HepG2 (cell line): Measurements from ENCODE around the gene DRAXIN. TPM values are rescaled to one million over a fixed set of nuclear protein-coding genes. Genes with fewer than 3 reads are reported as not detected.

Source experiments
- ARID4A ChIP-seq: sonication (generic); formaldehyde crosslinking; IDR thresholded peaks from 2 replicates; pipeline ENCODE4 v1.5.0; 2020; ENCODE audit warnings: mild to moderate bottlenecking, missing genetic modification reagents, borderline replicate concordance
- ATM ChIP-seq: fragments of 450-650 bp; IDR thresholded peaks from 2 replicates; pipeline ENCODE4 v1.7.1; 2017; ENCODE audit warnings: mild to moderate bottlenecking, borderline replicate concordance
- CENPT ChIP-seq: sonication (generic); formaldehyde crosslinking; IDR thresholded peaks from 2 replicates; pipeline ENCODE4 v1.8.0; 2022; ENCODE audit warnings: low read depth, mild to moderate bottlenecking, moderate library complexity, missing genetic modification reagents
- HNF4A ChIP-seq: sonication (generic); formaldehyde crosslinking; IDR thresholded peaks from 2 replicates; pipeline ENCODE4 v1.4.0; 2020; ENCODE audit warnings: missing genetic modification reagents
- HNRNPLL ChIP-seq: fragments of 200-400 bp; formaldehyde crosslinking; IDR thresholded peaks from 2 replicates; pipeline ENCODE4 v1.6.1; 2017; ENCODE audit warnings: mild to moderate bottlenecking, low read depth, low read length; ENCODE audit not compliant: poor library complexity, severe bottlenecking
- IKZF4 ChIP-seq: sonication (generic); formaldehyde crosslinking; IDR thresholded peaks from 2 replicates; pipeline ENCODE4 v1.5.1; 2020; ENCODE audit warnings: borderline replicate concordance, mild to moderate bottlenecking, low read depth, missing genetic modification reagents; ENCODE audit errors: not compliant biosample characterization
- KMT2B ChIP-seq: IDR thresholded peaks from 2 replicates; pipeline ENCODE4 v1.6.1; 2016; ENCODE audit warnings: missing genetic modification reagents, missing compliant biosample characterization
- MNT ChIP-seq: fragments of 450-650 bp; IDR thresholded peaks from 2 replicates; pipeline ENCODE4 v1.6.1; 2016
- MYPOP ChIP-seq: sonication (generic); formaldehyde crosslinking; IDR thresholded peaks from 2 replicates; pipeline ENCODE4 v1.8.1; 2023; ENCODE audit warnings: mild to moderate bottlenecking, moderate library complexity, missing genetic modification reagents
- NCOA5 ChIP-seq: sonication (generic); formaldehyde crosslinking; IDR thresholded peaks from 2 replicates; pipeline ENCODE4 v1.4.0; 2020; ENCODE audit warnings: missing genetic modification reagents
- SATB2 ChIP-seq: sonication (generic); formaldehyde crosslinking; IDR thresholded peaks from 2 replicates; pipeline ENCODE4 v1.5.0; 2020; ENCODE audit warnings: missing genetic modification reagents
- SMAD1 ChIP-seq: sonication (generic); formaldehyde crosslinking; IDR thresholded peaks from 2 replicates; pipeline ENCODE4 v1.4.0; 2020; ENCODE audit warnings: missing genetic modification reagents, low read depth, mild to moderate bottlenecking, borderline replicate concordance
- TFDP2 ChIP-seq: sonication (generic); formaldehyde crosslinking; IDR thresholded peaks from 2 replicates; pipeline ENCODE4 v1.4.0; 2020; ENCODE audit warnings: missing genetic modification reagents
- UBTF ChIP-seq: sonication (generic); formaldehyde crosslinking; IDR thresholded peaks from 2 replicates; pipeline ENCODE4 v1.4.0; 2020; ENCODE audit warnings: mild to moderate bottlenecking, missing genetic modification reagents
- ZFY ChIP-seq: sonication (generic); formaldehyde crosslinking; IDR thresholded peaks from 2 replicates; pipeline ENCODE4 v1.4.0; 2020; ENCODE audit warnings: missing genetic modification reagents
- ZNF260 ChIP-seq: sonication (generic); formaldehyde crosslinking; IDR thresholded peaks from 2 replicates; pipeline ENCODE4 v1.4.0; 2020; ENCODE audit warnings: missing genetic modification reagents, low read depth, mild to moderate bottlenecking, borderline replicate concordance
- ZNF563 ChIP-seq: sonication (generic); formaldehyde crosslinking; IDR thresholded peaks from 2 replicates; pipeline ENCODE4 v1.8.0; 2022; ENCODE audit warnings: mild to moderate bottlenecking, moderate library complexity, missing genetic modification reagents
- ZNF709 ChIP-seq: sonication (generic); formaldehyde crosslinking; IDR thresholded peaks from 2 replicates; pipeline ENCODE4 v1.5.0; 2020; ENCODE audit warnings: mild to moderate bottlenecking, missing genetic modification reagents
- polyA plus RNA-seq, 8 experiments: library from polyadenylated mRNA; depleted of rRNA in 3 of 8; stranded (reverse) in 7 of 8; unstranded in 1 of 8; fragments of >200 nt; fragmentation: Illumina TruSeq in 4 of 8; extraction: Trizol in 4 of 8; gene quantifications; 2 replicates each; pipeline versions ENCODE4 v1.2.1 to v1.2.3, GENCODE V29; 2011 to 2016; ENCODE audit warnings: low read depth in 4 of 8, missing spikeins in 1 of 8, mixed read lengths in 1 of 8; ENCODE audit not compliant: insufficient read depth in 1 of 8
- total RNA-seq, 5 experiments: library from RNA; depleted of rRNA; stranded (reverse); fragments of >200 nt; fragmentation: Illumina TruSeq; extraction: Trizol; gene quantifications; 2 replicates each; pipeline ENCODE4 v1.2.3, GENCODE V29; 2016; ENCODE audit warnings: low read depth in 1 of 5

The DRAXIN gene
- total and polyA plus RNA-seq, 2 of the 13 experiments (the other 11 are each of a cell fraction or from before 2014, with no cell fraction given) = 0.02 TPM; not detected in 1

GRCh38 chr1:11664336-11665065, 27.0 kb upstream of the DRAXIN start (continued):
- TF ChIP-seq SATB2 = no peak
- peak; percentile 18 for TF ChIP-seq HNRNPLL
- no peak for TF ChIP-seq MNT
- 0 out of 2 replicates have a peak, but pooled peaks have one; percentile 54 for TF ChIP-seq ZNF709
- TF ChIP-seq KMT2B (CRISPR knock-in tag) = no peak
- no peak for TF ChIP-seq HNF4A (CRISPR knock-in tag)
- TF ChIP-seq TFDP2 (CRISPR knock-in tag) = no peak
- TF ChIP-seq CENPT = no peak
- TF ChIP-seq ARID4A (CRISPR knock-in tag) = 0 out of 2 replicates have a peak, but pooled peaks have one; percentile 7
- no peak for TF ChIP-seq ATM
- TF ChIP-seq ZFY = peak; percentile 60
- TF ChIP-seq UBTF = peak; percentile 7; the same call in 1 of the 2 replicates
- TF ChIP-seq IKZF4 (CRISPR knock-in tag) = no peak
- no peak for TF ChIP-seq NCOA5 (CRISPR knock-in tag)
- 0 out of 2 replicates have a peak, but pooled peaks have one; percentile 7 for TF ChIP-seq MYPOP (CRISPR knock-in tag)
- no peak for TF ChIP-seq ZNF260 (CRISPR knock-in tag)
- TF ChIP-seq SMAD1 (CRISPR knock-in tag) = 0 out of 2 replicates have a peak, but pooled peaks have one; percentile 6
- peak; percentile 21; the same call in 1 of the 2 replicates for TF ChIP-seq ZNF563
